HCT116 (cell line): ENCODE results near the gene HDHD2. TPM values are rescaled to one million over a fixed set of nuclear protein-coding genes. Genes with fewer than 3 reads are reported as not detected.

Experiments used
- ATAC-seq: fragments of 200-7000 bp; cut with Tn5 transposase; 2 replicates; pipeline ENCODE4 v1.9.1; 2020; ENCODE audit warnings: mild to moderate bottlenecking, moderate library complexity
- BruUV-seq: library from RNA; stranded (reverse); fragments of 400-500 nt; replicated peaks from 2 replicates; lab custom pipeline; 2021; lab: Mats Ljungman, UMichigan
- CTCF ChIA-PET: fragments of 300-600 bp; sonication (Branson Sonifier 250); formaldehyde crosslinking; loops from one replicate; lab custom pipeline; 2021; ENCODE audit warnings: antibody characterized with exemption; lab: Charles Lee
- POLR2A ChIA-PET: fragments of 300-600, 350-600 bp; sonication (Branson Sonifier 250); formaldehyde crosslinking; loops from one replicate; lab custom pipeline; 2021; ENCODE audit warnings: antibody characterized with exemption; lab: Charles Lee
- RAD21 ChIA-PET, 2 experiments: fragments of 300-600 bp; sonication (Branson Sonifier 250); formaldehyde crosslinking; loops; one replicate each; lab custom pipeline; 2023; ENCODE audit warnings: low total read pairs in 2 of 2; ENCODE audit not compliant: uncharacterized antibody in 2 of 2, unreplicated experiment in 2 of 2, low non-redundant PET in 1 of 2; lab: Charles Lee
- DNase-seq: peaks from one replicate; pipeline ENCODE4 v3.0.0-alpha.2; 2010; ENCODE audit warnings: low read depth, low spot score
- H2AFZ ChIP-seq: fragments of 200-600 bp; shearing (Covaris generic), sonication (generic); 2 replicates; pipeline ENCODE4 v1.6.1; 2017; ENCODE audit warnings: low read depth, mixed run types, mixed read lengths, antibody characterized with exemption, low read length; ENCODE audit not compliant: poor library complexity, severe bottlenecking
- H3K27ac ChIP-seq: 2 replicates; pipeline ENCODE4 v1.5.1; 2012; ENCODE audit warnings: low read depth, low read length
- H3K27me3 ChIP-seq: fragments of 200-600 bp; sonication (generic); 2 replicates; pipeline ENCODE4 v1.6.1; 2016; ENCODE audit warnings: mixed run types, low read length, mixed read lengths; ENCODE audit not compliant: insufficient read depth
- H3K36me3 ChIP-seq, 2 experiments: fragments of 200-500 bp in 1 of 2; fragments of 200-600 bp in 1 of 2; sonication (Bioruptor generic) in 1 of 2; sonication (generic) in 1 of 2; 2 replicates each; pipeline versions ENCODE4 v1.5.1 to v1.6.1; 2014 to 2016; ENCODE audit warnings: low read length in 2 of 2, inconsistent platforms in 1 of 2, mixed read lengths in 1 of 2, mixed run types in 1 of 2; ENCODE audit not compliant: insufficient read depth in 2 of 2, control insufficient read depth in 1 of 2
- H3K4me1 ChIP-seq, 2 experiments: fragments of 200-600 bp in 1 of 2; sonication (generic) in 1 of 2; 2 replicates each; pipeline versions ENCODE4 v1.5.1 to v1.6.1; 2012 to 2017; ENCODE audit warnings: low read length in 2 of 2, inconsistent platforms in 1 of 2, mild to moderate bottlenecking in 1 of 2, mixed read lengths in 1 of 2, mixed run types in 1 of 2, moderate library complexity in 1 of 2; ENCODE audit not compliant: insufficient read depth in 2 of 2, control insufficient read depth in 1 of 2
- H3K4me2 ChIP-seq: fragments of 200-600 bp; sonication (generic); 2 replicates; pipeline ENCODE4 v1.6.1; 2017; ENCODE audit warnings: mixed run types, low read length, mixed read lengths
- H3K4me3 ChIP-seq, 2 experiments: fragments of 200-600 bp in 1 of 2; sonication (generic) in 1 of 2; replicated peaks in 1 of 2; 2 replicates each; pipeline ENCODE4 v1.5.1; 2011 to 2016; ENCODE audit warnings: low read length in 2 of 2, control low read depth in 1 of 2, low read depth in 1 of 2, mild to moderate bottlenecking in 1 of 2, mixed read lengths in 1 of 2, mixed run types in 1 of 2
- H3K79me2 ChIP-seq: fragments of 200-600 bp; sonication (generic); 2 replicates; pipeline ENCODE4 v1.6.1; 2017; ENCODE audit warnings: mild to moderate bottlenecking, mixed run types, low read length, moderate library complexity, mixed read lengths; ENCODE audit not compliant: insufficient read depth
- H3K9ac ChIP-seq: fragments of 200-600 bp; sonication (generic); 2 replicates; pipeline ENCODE4 v1.6.1; 2016; ENCODE audit warnings: low read length, mixed read lengths
- H3K9me2 ChIP-seq: fragments of 200-600 bp; sonication (generic), shearing (Covaris generic); 2 replicates; pipeline ENCODE4 v1.6.1; 2017; ENCODE audit warnings: mixed run types, mild to moderate bottlenecking, moderate library complexity; ENCODE audit not compliant: insufficient read depth
- H3K9me3 ChIP-seq, 2 experiments: fragments of 200-500 bp in 1 of 2; fragments of 200-600 bp in 1 of 2; sonication (Bioruptor generic) in 1 of 2; sonication (generic) in 1 of 2; 2 replicates each; pipeline ENCODE4 v1.6.1; 2014 to 2017; ENCODE audit warnings: low read length in 2 of 2, mixed read lengths in 2 of 2, inconsistent platforms in 1 of 2, low read depth in 1 of 2, mild to moderate bottlenecking in 1 of 2, mixed run types in 1 of 2, moderate library complexity in 1 of 2; ENCODE audit not compliant: control insufficient read depth in 1 of 2, insufficient read depth in 1 of 2
- H4K20me1 ChIP-seq: fragments of 200-600 bp; sonication (generic), shearing (Covaris generic); 2 replicates; pipeline ENCODE4 v1.6.1; 2017; ENCODE audit warnings: mixed run types, mild to moderate bottlenecking, moderate library complexity; ENCODE audit not compliant: insufficient read depth
- ATF3 ChIP-seq: IDR thresholded peaks from 2 replicates; pipeline ENCODE4 v1.6.1; 2012
- CEBPB ChIP-seq: IDR thresholded peaks from 2 replicates; pipeline ENCODE4 v1.6.1; 2012; ENCODE audit warnings: low read depth
- EGR1 ChIP-seq: IDR thresholded peaks from 2 replicates; pipeline ENCODE4 v1.6.1; 2012; ENCODE audit warnings: low read depth
- FOSL1 ChIP-seq: IDR thresholded peaks from 2 replicates; pipeline ENCODE4 v1.6.1; 2012; ENCODE audit warnings: low read depth
- JUND ChIP-seq: IDR thresholded peaks from 2 replicates; pipeline ENCODE4 v1.6.1; 2012
- POLR2AphosphoS5 ChIP-seq: IDR thresholded peaks from 2 replicates; pipeline ENCODE4 v1.6.1; 2011; ENCODE audit warnings: mild to moderate bottlenecking, low read depth, low read length, moderate library complexity
- RAD21 ChIP-seq: IDR thresholded peaks from 2 replicates; pipeline ENCODE4 v1.6.1; 2012; ENCODE audit warnings: low read depth, mild to moderate bottlenecking
- SIN3A ChIP-seq: IDR thresholded peaks from 2 replicates; pipeline ENCODE4 v1.6.1; 2012; ENCODE audit warnings: low read depth
- SP1 ChIP-seq: IDR thresholded peaks from 2 replicates; pipeline ENCODE4 v1.6.1; 2012; ENCODE audit warnings: low read depth
- TCF7L2 ChIP-seq: IDR thresholded peaks from 2 replicates; pipeline ENCODE4 v1.7.0; 2011; ENCODE audit warnings: borderline replicate concordance, inconsistent platforms; ENCODE audit not compliant: insufficient read depth, insufficient read length; ENCODE audit errors: extremely low read depth
- ZBTB33 ChIP-seq: IDR thresholded peaks from 2 replicates; pipeline ENCODE4 v1.6.1; 2011; ENCODE audit warnings: mild to moderate bottlenecking, low read length, moderate library complexity; ENCODE audit not compliant: insufficient replicate concordance; ENCODE audit errors: extremely low read depth
- ZFX ChIP-seq: fragments of 450-650 bp; IDR thresholded peaks from 2 replicates; pipeline ENCODE4 v1.6.1; 2017
- intact Hi-C: fragments of 100-400 bp; cut with micrococcal nuclease; formaldehyde crosslinking; loops from 2 replicates; pipeline ENCODE4 v1.10.0; 2022
- total RNA-seq: library from RNA; stranded (reverse); gene quantifications from one replicate; pipeline ENCODE4 v1.2.1, GENCODE V29; 2021; ENCODE audit not compliant: unreplicated experiment
- TF ChIP-seq, protein P1 (sequence below): IDR thresholded peaks from 2 replicates; pipeline ENCODE4 v1.6.1; 2012
- TF ChIP-seq, protein P2 (sequence below): IDR thresholded peaks from 2 replicates; pipeline ENCODE4 v1.6.1; 2012; ENCODE audit warnings: low read depth

Gene HDHD2
- total RNA-seq, 1 experiment from 2014 or later = 29.1 TPM

GRCh38 chr18:47121146-47121545 is 29.2 kb downstream of the HDHD2 start:
- POLR2A ChIA-PET = no interaction called here
- H3K9ac ChIP-seq = no peak overlapping the region
- no peaks in the 10 kb centered on the region for H3K36me3 ChIP-seq
- H3K9me2 ChIP-seq = no peaks in the 10 kb centered on the region
- H3K27me3 ChIP-seq = no peaks in the 10 kb centered on the region
- ATAC-seq (no peak), DNase-seq (no peak)
- H3K4me3 ChIP-seq = no peak overlapping the region
- RAD21 ChIA-PET = no interaction called here
- no TSS peak for BruUV-seq
- no peaks in the 10 kb centered on the region for H3K4me1 ChIP-seq
- 0 out of 2 replicates have a peak, but pooled peaks cover 3% of the 10 kb centered on the region for H3K79me2 ChIP-seq
- no peak overlapping the region for H3K27ac ChIP-seq
- intact Hi-C loops = no loop called here
- no peak overlapping the region for H3K4me2 ChIP-seq
- H2AFZ ChIP-seq = no peak overlapping the region
- TF ChIP-seq, protein P1, sequence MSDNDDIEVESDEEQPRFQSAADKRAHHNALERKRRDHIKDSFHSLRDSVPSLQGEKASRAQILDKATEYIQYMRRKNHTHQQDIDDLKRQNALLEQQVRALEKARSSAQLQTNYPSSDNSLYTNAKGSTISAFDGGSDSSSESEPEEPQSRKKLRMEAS = no peak
- TF ChIP-seq SP1 (no peak), FOSL1 (no peak), RAD21 (no peak), JUND (no peak), TCF7L2 (no peak), ZFX (no peak), ATF3 (no peak), ZBTB33 (no peak), EGR1 (no peak), POLR2AphosphoS5 (no peak), SIN3A (no peak), CEBPB (no peak)
- TF ChIP-seq, protein P2, sequence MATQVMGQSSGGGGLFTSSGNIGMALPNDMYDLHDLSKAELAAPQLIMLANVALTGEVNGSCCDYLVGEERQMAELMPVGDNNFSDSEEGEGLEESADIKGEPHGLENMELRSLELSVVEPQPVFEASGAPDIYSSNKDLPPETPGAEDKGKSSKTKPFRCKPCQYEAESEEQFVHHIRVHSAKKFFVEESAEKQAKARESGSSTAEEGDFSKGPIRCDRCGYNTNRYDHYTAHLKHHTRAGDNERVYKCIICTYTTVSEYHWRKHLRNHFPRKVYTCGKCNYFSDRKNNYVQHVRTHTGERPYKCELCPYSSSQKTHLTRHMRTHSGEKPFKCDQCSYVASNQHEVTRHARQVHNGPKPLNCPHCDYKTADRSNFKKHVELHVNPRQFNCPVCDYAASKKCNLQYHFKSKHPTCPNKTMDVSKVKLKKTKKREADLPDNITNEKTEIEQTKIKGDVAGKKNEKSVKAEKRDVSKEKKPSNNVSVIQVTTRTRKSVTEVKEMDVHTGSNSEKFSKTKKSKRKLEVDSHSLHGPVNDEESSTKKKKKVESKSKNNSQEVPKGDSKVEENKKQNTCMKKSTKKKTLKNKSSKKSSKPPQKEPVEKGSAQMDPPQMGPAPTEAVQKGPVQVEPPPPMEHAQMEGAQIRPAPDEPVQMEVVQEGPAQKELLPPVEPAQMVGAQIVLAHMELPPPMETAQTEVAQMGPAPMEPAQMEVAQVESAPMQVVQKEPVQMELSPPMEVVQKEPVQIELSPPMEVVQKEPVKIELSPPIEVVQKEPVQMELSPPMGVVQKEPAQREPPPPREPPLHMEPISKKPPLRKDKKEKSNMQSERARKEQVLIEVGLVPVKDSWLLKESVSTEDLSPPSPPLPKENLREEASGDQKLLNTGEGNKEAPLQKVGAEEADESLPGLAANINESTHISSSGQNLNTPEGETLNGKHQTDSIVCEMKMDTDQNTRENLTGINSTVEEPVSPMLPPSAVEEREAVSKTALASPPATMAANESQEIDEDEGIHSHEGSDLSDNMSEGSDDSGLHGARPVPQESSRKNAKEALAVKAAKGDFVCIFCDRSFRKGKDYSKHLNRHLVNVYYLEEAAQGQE = no peak
- CTCF ChIA-PET = no interaction called here
- H3K9me3 ChIP-seq = no peaks in the 10 kb centered on the region
- H4K20me1 ChIP-seq = no peaks in the 10 kb centered on the region
